Activated CD8-positive, alpha-beta memory T cell treated with anti-CD3 and anti-CD28 coated beads for 4 hours (primary cell): ENCODE data around the gene DNAJC8.

ENCODE experiments used
- DNase-seq, 2 donors: peaks; one replicate each; pipeline ENCODE4 v3.0.0-alpha.2; 2020; ENCODE audit warnings: low read depth in 2 of 2

Gene DNAJC8

DNA sequence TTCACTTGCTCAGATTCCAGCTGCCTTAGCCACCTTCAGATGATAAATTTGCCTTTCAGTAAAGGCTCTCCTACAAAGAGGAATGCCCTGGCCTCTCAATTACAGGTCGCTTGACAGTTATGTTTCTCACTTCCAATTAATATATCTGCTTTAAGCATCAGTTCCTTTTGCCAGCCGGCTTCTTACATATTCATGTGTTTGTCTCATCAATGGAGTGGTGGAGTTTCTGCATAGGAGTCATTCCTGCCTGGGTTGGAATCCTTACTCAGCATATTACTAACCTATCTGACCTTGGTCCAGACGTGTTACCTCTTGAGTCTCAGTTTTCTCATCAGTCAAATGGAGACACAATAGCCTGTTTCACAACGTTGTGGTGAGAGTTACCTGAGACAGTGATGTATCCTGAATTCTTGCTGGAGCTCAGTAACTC is 17.1 kb upstream of the DNAJC8 start:
- DNase-seq: no peak

DNA sequence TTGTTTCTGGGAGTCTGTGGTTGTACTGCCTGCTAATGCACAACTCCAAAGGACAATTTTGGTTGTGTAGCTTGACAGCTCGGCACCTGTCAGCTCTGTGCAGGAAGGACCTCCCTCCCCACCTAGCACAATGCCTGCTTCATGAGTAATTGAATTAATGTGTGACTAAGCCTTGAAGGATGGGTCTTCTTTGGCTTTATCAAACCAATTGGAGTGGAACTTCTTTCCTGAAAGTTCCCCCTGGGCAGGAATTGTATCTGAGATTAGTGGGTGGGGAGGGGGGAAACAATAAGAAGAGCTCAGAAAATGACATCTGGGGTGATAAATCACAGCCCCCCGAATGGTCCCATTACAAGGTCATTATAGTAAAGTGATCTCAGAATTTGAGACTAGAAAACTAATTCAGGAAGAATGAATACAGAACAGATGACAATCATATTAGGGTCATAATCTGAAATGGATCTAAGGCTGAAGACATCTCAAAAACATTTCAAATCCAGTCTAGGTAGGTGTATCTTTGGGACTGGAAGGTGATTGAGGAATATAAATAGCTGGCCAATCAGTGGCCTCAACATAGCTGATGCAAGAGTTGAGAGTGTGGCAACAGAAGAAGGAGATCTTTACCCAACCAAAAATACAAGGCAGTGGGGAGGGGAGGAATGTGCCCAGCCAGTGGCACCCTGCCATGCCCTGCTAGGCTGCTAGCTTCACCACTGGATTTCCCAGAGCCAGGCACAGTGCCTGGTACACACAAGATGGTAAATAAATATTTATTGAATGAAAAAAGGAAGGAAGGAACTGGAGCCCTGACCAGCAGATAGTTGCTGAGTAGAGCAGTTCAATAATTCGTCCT is 16.4 kb upstream of the DNAJC8 start:
- DNase-seq: no peak

GRCh38 chr1:28248273-28249012 is 15.6 kb upstream of the DNAJC8 start:
- peak; percentile 63 for DNase-seq

DNA sequence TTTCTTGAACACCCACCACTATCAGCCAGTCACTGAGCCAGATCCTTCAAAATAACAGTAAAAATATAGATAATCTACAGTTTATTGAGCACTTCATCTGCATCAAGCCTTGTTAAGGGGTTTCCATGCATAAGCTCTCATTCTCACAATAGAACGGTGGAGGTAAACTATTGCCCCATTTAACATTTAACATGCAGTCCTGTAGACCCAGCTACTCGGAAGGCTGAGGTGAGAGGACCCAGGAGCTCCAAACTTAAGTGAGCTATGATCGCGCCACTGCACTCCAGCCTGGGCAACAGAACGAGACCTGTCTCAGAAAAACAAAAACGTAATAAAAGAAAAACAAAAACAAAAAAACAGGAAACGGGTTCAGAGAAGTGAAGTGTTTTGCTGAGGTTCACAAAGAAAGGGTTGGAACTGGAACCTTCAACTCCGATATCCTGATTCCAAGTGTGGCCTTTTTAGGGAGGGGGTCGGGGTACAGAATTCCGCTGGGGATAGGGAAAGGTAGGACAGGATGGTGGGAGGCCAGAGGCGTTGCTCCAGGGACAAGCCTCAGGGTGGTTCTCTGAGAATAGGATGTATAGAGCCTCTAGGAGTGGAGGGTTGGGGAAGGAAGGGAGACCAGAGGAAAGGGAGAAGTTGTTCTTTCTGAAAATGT is 14.9 kb upstream of the DNAJC8 start:
- no peak for DNase-seq

DNA sequence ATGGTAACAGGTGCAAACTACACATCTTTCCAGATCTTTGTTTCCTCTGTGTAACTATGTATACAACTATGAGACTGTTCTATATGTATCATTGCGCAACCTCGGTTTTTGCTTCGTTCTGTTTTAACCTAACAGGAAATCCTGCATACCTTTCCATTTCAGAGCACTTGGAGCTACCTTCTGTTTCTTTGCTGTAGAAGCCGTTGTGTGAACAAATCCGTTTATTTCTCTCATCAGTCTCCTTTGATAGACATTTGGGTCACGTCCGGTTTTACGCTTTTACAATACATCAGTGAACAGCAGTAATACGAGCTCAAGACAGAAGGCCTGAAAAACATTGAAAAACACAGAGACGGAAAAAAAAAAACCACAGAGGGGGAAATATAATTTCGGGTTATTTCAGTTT is 13.6 kb upstream of the DNAJC8 start:
- DNase-seq: no peak

GRCh38 chr1:28244549-28245251 is 11.9 kb upstream of the DNAJC8 start:
- DNase-seq: no peak

DNA sequence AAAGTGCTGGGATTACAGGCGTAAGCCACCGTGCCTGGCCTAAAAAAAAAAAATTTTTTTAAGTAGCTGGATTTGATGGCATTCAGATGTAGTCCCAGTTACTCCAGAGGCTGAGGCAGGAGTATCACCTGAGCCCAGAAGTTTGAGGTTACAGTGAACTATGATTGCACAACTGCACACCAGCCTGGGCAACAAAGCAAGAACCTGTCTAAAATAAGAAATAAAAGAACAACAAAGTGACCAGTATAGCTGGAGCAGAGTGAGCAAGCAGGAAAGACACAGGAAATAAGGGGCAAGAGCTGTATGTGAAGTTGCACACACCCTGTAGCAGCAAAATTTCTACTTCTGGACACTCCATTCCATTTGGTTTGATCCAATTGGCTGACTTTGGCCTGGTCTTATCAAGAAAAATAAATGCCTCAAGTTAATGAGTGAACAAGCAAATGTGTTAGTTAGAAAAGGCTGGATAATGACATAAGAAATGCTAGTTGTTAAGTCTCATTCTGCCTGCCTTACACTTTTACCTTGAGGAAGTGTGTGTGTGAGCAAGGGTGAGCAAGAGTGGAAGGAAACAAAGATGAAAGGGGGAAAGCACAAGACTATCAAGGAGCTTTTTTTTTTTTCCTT is 11.0 kb upstream of the DNAJC8 start:
- no peak for DNase-seq

DNA sequence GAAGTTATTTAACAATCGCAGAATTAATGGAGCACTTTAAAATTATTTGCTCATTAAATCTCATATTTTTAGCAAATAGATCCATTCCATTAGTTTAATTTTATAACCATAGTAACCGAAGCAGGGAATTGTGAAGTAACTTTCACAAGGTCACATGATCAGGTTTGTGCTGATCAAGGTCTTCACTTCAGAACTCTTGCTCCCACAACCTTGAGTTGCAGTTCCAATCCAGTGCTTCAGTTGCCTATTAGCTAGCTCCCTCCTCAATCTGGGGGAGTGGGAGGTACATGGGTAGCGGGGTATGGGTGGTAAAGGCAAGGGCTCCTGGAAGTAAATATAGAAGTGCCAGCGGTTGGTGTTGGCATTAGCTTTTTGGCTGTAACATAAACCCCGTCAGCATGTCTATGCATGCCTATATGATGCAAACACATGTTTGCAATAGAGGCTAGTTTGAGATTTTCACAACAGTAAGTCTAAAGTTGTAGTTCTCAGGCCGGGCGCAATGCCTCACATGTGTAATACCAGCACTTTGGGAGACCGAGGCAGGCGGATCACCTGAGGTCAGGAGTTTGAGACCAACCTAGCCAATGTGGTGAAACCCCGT is 8.9 kb upstream of the DNAJC8 start:
- DNase-seq: no peak

- DNase-seq: no peak
These were observed 7.2 kb upstream of the DNAJC8 start for GRCh38 chr1:28240024-28240423.

GRCh38 chr1:28239004-28239403 is 6.2 kb upstream of the DNAJC8 start:
- no peak for DNase-seq

DNA sequence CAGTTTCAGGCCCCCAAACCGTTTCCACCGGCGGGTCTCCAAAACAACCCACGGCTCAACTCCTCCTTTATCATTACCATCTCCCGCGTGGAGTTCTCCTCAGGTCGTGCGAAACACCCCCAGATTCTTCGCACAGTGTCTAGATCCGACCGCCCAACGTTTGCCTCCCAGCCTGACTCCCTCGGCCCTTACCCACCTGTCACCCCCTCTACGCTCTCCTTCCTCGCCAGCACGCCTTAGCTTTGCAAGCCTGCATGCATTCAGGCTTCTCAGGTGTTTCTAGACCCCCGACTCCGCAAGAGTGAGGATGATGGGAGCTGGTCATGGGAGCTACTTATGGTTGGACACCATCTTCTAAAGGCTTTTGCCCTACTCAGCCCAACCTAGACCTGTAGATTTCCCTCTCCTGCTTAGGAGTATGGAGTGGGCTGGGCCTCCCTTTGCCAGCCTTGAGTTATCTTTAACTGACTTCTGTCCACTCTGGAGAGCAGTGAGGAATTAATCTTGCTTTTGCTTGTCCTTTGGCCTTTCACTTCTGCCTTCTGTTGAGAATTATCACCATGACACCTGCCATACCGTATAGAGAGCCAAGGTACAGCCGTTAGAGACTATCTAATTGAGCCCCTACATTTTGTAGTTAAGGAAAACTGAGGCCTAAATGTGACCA is 4.0 kb upstream of the DNAJC8 start:
- no peak for DNase-seq

DNA sequence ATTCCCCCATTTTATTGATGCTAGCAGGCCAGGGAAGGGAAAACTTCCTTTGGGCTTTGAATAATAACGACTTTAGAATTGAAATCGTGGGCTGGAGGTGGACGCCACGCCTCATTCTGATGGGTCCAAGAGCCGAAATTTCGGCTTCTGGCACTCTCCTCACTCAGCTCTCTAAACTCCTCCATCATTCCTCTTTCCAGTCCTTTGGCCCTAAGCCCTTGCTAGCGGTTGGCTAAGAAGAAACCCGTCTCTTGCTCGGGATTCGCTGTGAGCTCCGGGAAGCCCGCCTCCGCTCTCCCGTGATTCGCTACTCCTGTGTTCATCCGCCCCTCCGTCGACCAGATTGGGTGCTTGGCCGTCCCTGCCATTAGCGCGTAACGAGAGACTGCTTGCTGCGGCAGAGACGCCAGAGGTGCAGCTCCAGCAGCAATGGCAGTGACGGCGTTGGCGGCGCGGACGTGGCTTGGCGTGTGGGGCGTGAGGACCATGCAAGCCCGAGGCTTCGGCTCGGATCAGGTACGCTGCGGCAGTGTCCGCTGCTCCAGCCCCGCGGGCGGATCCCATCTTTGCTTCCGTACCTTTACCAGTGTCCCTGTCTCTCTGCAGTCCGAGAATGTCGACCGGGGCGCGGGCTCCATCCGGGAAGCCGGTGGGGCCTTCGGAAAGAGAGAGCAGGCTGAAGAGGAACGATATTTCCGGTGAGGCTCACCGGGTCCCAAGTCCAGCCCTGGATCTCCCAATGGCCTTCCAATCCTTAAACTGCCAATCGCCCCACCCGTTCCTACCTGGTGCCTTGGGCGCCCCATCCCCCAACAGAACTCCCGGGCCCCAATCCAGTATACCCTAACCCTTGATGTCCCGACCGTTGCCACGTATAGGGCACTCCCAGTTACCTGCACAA is 3.2 kb upstream of the DNAJC8 start, which contains the start of gene ATP5IF1:
TSS of gene ATP5IF1 (plus strand) at position 370 of the 901 bp plus-strand sequence. CDS start at position 430, 60 bp downstream.
- peak; percentile 85 to 87 for DNase-seq

DNA sequence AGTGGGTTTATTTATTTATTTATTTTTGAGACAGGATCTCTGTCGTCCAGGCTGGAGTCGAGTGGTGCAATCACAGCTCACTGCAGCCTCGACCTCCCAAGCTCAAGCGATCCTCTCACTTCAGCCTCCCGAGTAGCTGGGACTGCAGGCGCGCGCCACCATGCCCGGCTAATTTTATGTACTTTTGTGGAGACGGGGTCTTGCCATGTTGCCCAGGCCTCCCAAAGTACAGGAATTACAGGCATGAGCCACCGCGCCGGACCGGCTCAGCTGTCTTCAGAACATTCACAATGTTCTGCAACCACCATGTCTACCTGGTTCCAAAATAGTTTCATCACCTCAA is 406 bp upstream of the DNAJC8 start:
- no peak for DNase-seq

DNA sequence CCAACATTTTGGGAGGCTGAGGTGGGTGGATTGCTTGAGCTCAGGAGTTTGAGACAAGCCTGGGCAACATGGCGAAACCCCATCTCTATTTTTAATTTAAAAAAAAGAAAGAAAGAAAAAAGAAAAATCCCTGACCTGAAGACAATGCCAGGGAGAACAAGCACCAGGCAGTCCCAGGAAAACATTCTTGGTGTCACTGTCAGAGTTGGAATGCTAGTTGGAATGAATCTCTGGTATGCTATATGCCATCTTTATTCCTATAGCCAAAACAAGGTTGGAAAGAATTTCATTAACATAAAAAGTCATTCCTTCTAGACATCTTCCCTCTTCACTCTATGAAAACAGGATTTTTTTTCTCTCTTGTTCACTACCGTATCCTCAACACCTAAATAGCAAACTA is 2.8 kb downstream of the DNAJC8 start:
- DNase-seq: no peak

DNA sequence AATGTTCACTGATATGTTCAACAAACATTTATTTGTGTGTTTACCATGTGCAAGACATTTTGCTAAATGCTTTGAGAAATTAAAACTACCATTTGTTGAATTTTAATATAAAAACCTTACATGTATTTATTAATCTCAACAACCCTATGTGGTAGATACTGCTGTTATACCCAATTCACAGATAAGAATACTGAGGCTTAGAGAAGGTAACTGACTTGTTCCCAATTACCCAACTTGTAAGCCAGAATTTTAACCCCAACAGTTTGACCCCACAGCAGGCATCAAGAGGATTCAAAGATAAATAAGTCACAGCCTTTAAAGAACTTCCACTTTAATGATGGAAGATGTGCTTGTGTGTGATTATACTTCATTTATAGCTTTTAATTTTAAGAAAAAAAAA is 3.7 kb downstream of the DNAJC8 start:
- DNase-seq: no peak

GRCh38 chr1:28213315-28213714 is 19.5 kb downstream of the DNAJC8 start:
- DNase-seq: no peak

DNA sequence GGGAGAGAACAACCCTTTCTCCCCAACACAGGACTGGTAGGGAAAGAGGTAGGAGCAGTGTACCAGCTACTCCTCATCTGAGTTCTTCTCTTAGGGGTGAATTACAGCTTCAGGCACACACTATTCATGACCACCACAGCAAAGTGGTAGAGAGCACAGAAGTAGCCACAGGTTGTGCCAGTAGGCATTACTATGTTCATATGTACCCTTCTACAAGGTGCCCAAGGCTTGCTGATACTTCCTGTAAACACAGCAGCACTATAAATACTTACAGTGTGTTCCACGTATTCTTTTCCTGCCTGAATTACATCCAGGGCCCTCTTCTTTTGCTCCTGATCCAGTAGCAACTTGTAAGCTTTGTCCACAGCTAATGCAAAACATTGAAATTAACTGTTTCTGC is 23.1 kb downstream of the DNAJC8 start:
- DNase-seq: no peak

- peak; percentile 20 to 31 for DNase-seq
These were observed 23.9 kb downstream of the DNAJC8 start for GRCh38 chr1:28208818-28209441.

- DNase-seq: no peak
These were observed 27.6 kb downstream of the DNAJC8 start for GRCh38 chr1:28205243-28205642.
